DND-41 (cell line): ENCODE data around the gene JAKMIP2.

ENCODE experiments used
- ATAC-seq: fragments of 200-7000 bp; cut with Tn5 transposase; 3 replicates; pipeline ENCODE4 v1.9.1; 2021; ENCODE audit warnings: low read depth; ENCODE audit not compliant: insufficient read depth
- DNase-seq: peaks from one replicate; pipeline ENCODE4 v3.0.0-alpha.2; 2020
- H2AFZ ChIP-seq: 2 replicates; pipeline ENCODE4 v1.6.0; 2012; ENCODE audit warnings: low read depth, low read length
- H3K27ac ChIP-seq: 2 replicates; pipeline ENCODE4 v1.5.1; 2012; ENCODE audit warnings: low read length, inconsistent platforms
- H3K27me3 ChIP-seq: fragments of 200-600 bp; sonication (generic); 2 replicates; pipeline ENCODE4 v1.6.0; 2012; ENCODE audit warnings: low read length, mild to moderate bottlenecking, inconsistent platforms; ENCODE audit not compliant: insufficient read depth, poor library complexity
- H3K36me3 ChIP-seq: 2 replicates; pipeline ENCODE4 v1.5.1; 2012; ENCODE audit warnings: low read length, inconsistent platforms; ENCODE audit not compliant: insufficient read depth
- H3K4me1 ChIP-seq: 2 replicates; pipeline ENCODE4 v1.5.1; 2012; ENCODE audit warnings: mild to moderate bottlenecking, low read length; ENCODE audit not compliant: insufficient read depth
- H3K4me2 ChIP-seq: 2 replicates; pipeline ENCODE4 v1.6.0; 2012; ENCODE audit warnings: mild to moderate bottlenecking, moderate library complexity, low read length, inconsistent platforms; ENCODE audit not compliant: insufficient read depth
- H3K4me3 ChIP-seq, 2 experiments: fragments of 200-600 bp in 1 of 2; shearing (Covaris generic) in 1 of 2; 2 replicates each; pipeline ENCODE4 v1.5.1; 2012 to 2016; ENCODE audit warnings: inconsistent platforms in 2 of 2, low read length in 2 of 2, mild to moderate bottlenecking in 2 of 2, low read depth in 1 of 2, moderate library complexity in 1 of 2
- H3K79me2 ChIP-seq: 2 replicates; pipeline ENCODE4 v1.6.0; 2012; ENCODE audit warnings: low read length, inconsistent platforms; ENCODE audit not compliant: insufficient read depth
- H3K9ac ChIP-seq: 2 replicates; pipeline ENCODE4 v1.6.0; 2012; ENCODE audit warnings: low read depth, mild to moderate bottlenecking, inconsistent platforms, low read length, moderate library complexity
- H3K9me3 ChIP-seq: 2 replicates; pipeline ENCODE4 v1.5.1; 2012; ENCODE audit warnings: low read length, moderate library complexity, mild to moderate bottlenecking, inconsistent platforms; ENCODE audit not compliant: insufficient read depth, severe bottlenecking
- H4K20me1 ChIP-seq: 2 replicates; pipeline ENCODE4 v1.6.0; 2012; ENCODE audit warnings: low read length; ENCODE audit not compliant: insufficient read depth
- CTCF ChIP-seq: IDR thresholded peaks from 2 replicates; pipeline ENCODE4 v1.5.1; 2012; ENCODE audit warnings: borderline replicate concordance, low read length, moderate library complexity, mild to moderate bottlenecking; ENCODE audit not compliant: poor library complexity, severe bottlenecking; ENCODE audit errors: extremely low read depth
- EZH2 ChIP-seq: IDR thresholded peaks from 3 replicates; pipeline ENCODE4 v1.6.1; 2012; ENCODE audit warnings: borderline replicate concordance, low read depth, mild to moderate bottlenecking, moderate library complexity, low read length, inconsistent platforms; ENCODE audit not compliant: severe bottlenecking

JAKMIP2 gene

GRCh38 chr5:147708708-147709107, 73.8 kb downstream of the JAKMIP2 start:
- DNase-seq: no peak
- Histone ChIP-seq H3K4me2 (no peak overlapping the region), H3K4me3 (no peak overlapping the region), H3K9ac (no peak overlapping the region), H3K27me3 (no peaks in the 10 kb centered on the region), H3K4me1 (no peaks in the 10 kb centered on the region), H3K79me2 (no peaks in the 10 kb centered on the region), H4K20me1 (no peaks in the 10 kb centered on the region), H3K27ac (no peak overlapping the region), H3K36me3 (no peaks in the 10 kb centered on the region), H2AFZ (no peak overlapping the region), H3K9me3 (no peaks in the 10 kb centered on the region)
- TF ChIP-seq CTCF (no peak), EZH2 (no peak)
- no peak for ATAC-seq

GRCh38 chr5:147704544-147704943, 78.0 kb downstream of the JAKMIP2 start:
- Histone ChIP-seq H2AFZ (no peak overlapping the region), H4K20me1 (no peaks in the 10 kb centered on the region), H3K4me3 (no peak overlapping the region), H3K79me2 (no peaks in the 10 kb centered on the region), H3K27ac (no peak overlapping the region), H3K9ac (no peak overlapping the region), H3K4me2 (no peak overlapping the region), H3K27me3 (no peaks in the 10 kb centered on the region), H3K9me3 (peaks cover under 1% of the 10 kb centered on the region), H3K4me1 (no peaks in the 10 kb centered on the region), H3K36me3 (no peaks in the 10 kb centered on the region)
- ATAC-seq (no peak), DNase-seq (no peak)
- TF ChIP-seq CTCF (no peak), EZH2 (no peak)

GRCh38 chr5:147701468-147701867, 81.1 kb downstream of the JAKMIP2 start:
- Histone ChIP-seq H3K79me2 (no peaks in the 10 kb centered on the region), H3K27me3 (no peaks in the 10 kb centered on the region), H3K9ac (no peak overlapping the region), H3K36me3 (no peaks in the 10 kb centered on the region), H3K9me3 (peaks cover 9% of the 10 kb centered on the region), H3K4me2 (no peak overlapping the region), H4K20me1 (no peaks in the 10 kb centered on the region), H3K27ac (no peak overlapping the region), H2AFZ (no peak overlapping the region), H3K4me1 (no peaks in the 10 kb centered on the region), H3K4me3 (no peak overlapping the region)
- DNase-seq: no peak
- ATAC-seq: no peak
- TF ChIP-seq CTCF: no peak
- no peak for TF ChIP-seq EZH2

GRCh38 chr5:147699496-147700088, 82.9 kb downstream of the JAKMIP2 start:
- no peak overlapping the region for H3K4me3 ChIP-seq
- no peak overlapping the region for H2AFZ ChIP-seq
- H4K20me1 ChIP-seq: no peaks in the 10 kb centered on the region
- ATAC-seq (no peak), DNase-seq (no peak)
- peaks cover 9% of the 10 kb centered on the region for H3K9me3 ChIP-seq
- H3K9ac ChIP-seq: no peak overlapping the region
- TF ChIP-seq CTCF: no peak
- TF ChIP-seq EZH2: no peak
- H3K4me1 ChIP-seq: no peaks in the 10 kb centered on the region
- no peak overlapping the region for H3K4me2 ChIP-seq
- no peaks in the 10 kb centered on the region for H3K27me3 ChIP-seq
- H3K27ac ChIP-seq: no peak overlapping the region
- H3K36me3 ChIP-seq: no peaks in the 10 kb centered on the region
- H3K79me2 ChIP-seq: no peaks in the 10 kb centered on the region
